Urinary bladder (tissue), 4 donors: ENCODE data around the gene TMOD1. TPM values are rescaled to one million over a fixed set of nuclear protein-coding genes. Genes with fewer than 3 reads are reported as not detected.

Source experiments
- DNase-seq: peaks from one replicate; pipeline ENCODE4 v3.0.0-alpha.2; 2015; ENCODE audit errors: extremely low spot score
- H3K27ac ChIP-seq: one replicate; pipeline ENCODE4 v1.5.1; 2013; ENCODE audit warnings: low read depth, mild to moderate bottlenecking, moderate library complexity
- H3K36me3 ChIP-seq: one replicate; pipeline ENCODE4 v1.6.1; 2013; ENCODE audit warnings: mild to moderate bottlenecking, moderate library complexity; ENCODE audit not compliant: insufficient read depth
- H3K4me1 ChIP-seq: one replicate; pipeline ENCODE4 v1.6.1; 2013; ENCODE audit warnings: mild to moderate bottlenecking, moderate library complexity; ENCODE audit not compliant: insufficient read depth
- H3K4me3 ChIP-seq: one replicate; pipeline ENCODE4 v1.5.1; 2013; ENCODE audit warnings: low read depth, low read length
- WGBS: extraction: QIAGEN DNeasy Blood & Tissue Kit; methylation state at CpG from one replicate; pipeline ENCODE4 v1.1.7; 2013; 5-methylcytosine and 5-hydroxymethylcytosine counted together
- polyA plus RNA-seq: library from polyadenylated mRNA; stranded (reverse); fragments of 200-250 nt; gene quantifications from one replicate; pipeline ENCODE4 v1.2.3, GENCODE V29; 2013
- total RNA-seq: library from RNA; depleted of rRNA; stranded (reverse); fragments of >200 nt; gene quantifications from one replicate; pipeline ENCODE4 v1.2.3, GENCODE V29; 2014
- donor health status: healthy with polysubstance abuse.
- donor health status: healthy.

Gene TMOD1
- total and polyA plus RNA-seq, 2 donors = 9.3 to 36.6 TPM

- DNase-seq = no peak
- Histone ChIP-seq H3K4me1 (no peaks in the 10 kb centered on the region), H3K27ac (no peak overlapping the region), H3K4me3 (no peak overlapping the region), H3K36me3 (peaks cover 2% of the 10 kb centered on the region)
Observed at GRCh38 chr9:97630591-97630990, 129.1 kb downstream of the TMOD1 start.

GRCh38 chr9:97632248-97632984 is 130.9 kb downstream of the TMOD1 start:
- WGBS = under 1% methylated on average over 27 of the region's 27 CpGs
- no peaks in the 10 kb centered on the region for H3K36me3 ChIP-seq
- peak overlapping the region; percentile 97 for H3K27ac ChIP-seq
- peaks cover 3% of the 10 kb centered on the region for H3K4me1 ChIP-seq
- DNase-seq = peak; percentile 81
- peak overlapping the region; percentile 52 for H3K4me3 ChIP-seq

- DNase-seq = peak; percentile 95
- Histone ChIP-seq H3K4me1 (peaks cover 3% of the 10 kb centered on the region), H3K36me3 (peaks cover under 1% of the 10 kb centered on the region), H3K4me3 (peak within 1 kb of the TSS; percentile 90), H3K27ac (peak within 1 kb of the TSS; percentile 97)
- under 1% methylated on average over 83 of the region's 83 CpGs for WGBS
Observed at GRCh38 chr9:97632985-97633858, 131.8 kb downstream of the TMOD1 start, which contains the start of the genes NCBP1 and TSTD2. Gene NCBP1, plus strand, starts transcription at chr9:97633821. Its CDS starts 61 bp downstream, at chr9:97633882. Gene TSTD2, minus strand, starts transcription at chr9:97633368. Its CDS starts 5,806 bp downstream, at chr9:97627562.

- peak; percentile 4 for DNase-seq
- Histone ChIP-seq H3K4me1 (peaks cover 3% of the 10 kb centered on the region), H3K36me3 (peaks cover 2% of the 10 kb centered on the region), H3K4me3 (peak overlapping the region; percentile 90), H3K27ac (peak overlapping the region; percentile 91)
- WGBS = under 1% methylated on average over 43 of the region's 43 CpGs
Observed at GRCh38 chr9:97633859-97634490, 132.5 kb downstream of the TMOD1 start.

- DNase-seq = no peak
- H3K27ac ChIP-seq = no peak overlapping the region
Observed at GRCh38 chr9:97635026-97635425, 133.6 kb downstream of the TMOD1 start.

GRCh38 chr9:97636903-97637302 is 135.4 kb downstream of the TMOD1 start:
- DNase-seq = no peak
- peaks cover 3% of the 10 kb centered on the region for H3K4me1 ChIP-seq
- no peak overlapping the region for H3K27ac ChIP-seq
- H3K36me3 ChIP-seq = peaks cover 2% of the 10 kb centered on the region
- no peak overlapping the region for H3K4me3 ChIP-seq
- 68% methylated on average over 3 of the region's 3 CpGs for WGBS

More at GRCh38 chr9:97635026-97635425, 133.6 kb downstream of the TMOD1 start:
- Histone ChIP-seq H3K4me1 (peaks cover 3% of the 10 kb centered on the region), H3K4me3 (no peak overlapping the region), H3K36me3 (peaks cover 2% of the 10 kb centered on the region)
- WGBS = 77% methylated on average over 7 of the region's 7 CpGs

- no peak for DNase-seq
- WGBS = 75% methylated on average over 3 of the region's 3 CpGs
- peaks cover 3% of the 10 kb centered on the region for H3K4me1 ChIP-seq
- no peak overlapping the region for H3K4me3 ChIP-seq
- H3K27ac ChIP-seq = no peak overlapping the region
- H3K36me3 ChIP-seq = peaks cover 2% of the 10 kb centered on the region
Observed at GRCh38 chr9:97638666-97639065, 137.2 kb downstream of the TMOD1 start.

GRCh38 chr9:97640325-97640724 is 138.9 kb downstream of the TMOD1 start:
- H3K4me3 ChIP-seq = no peak overlapping the region
- H3K4me1 ChIP-seq = peaks cover 3% of the 10 kb centered on the region
- 86% methylated on average over 2 of the region's 2 CpGs for WGBS
- peaks cover 2% of the 10 kb centered on the region for H3K36me3 ChIP-seq
- no peak for DNase-seq
- H3K27ac ChIP-seq = no peak overlapping the region

- Histone ChIP-seq H3K4me3 (no peak overlapping the region), H3K27ac (no peak overlapping the region), H3K36me3 (peaks cover 3% of the 10 kb centered on the region), H3K4me1 (no peaks in the 10 kb centered on the region)
- DNase-seq = no peak
Observed at GRCh38 chr9:97645720-97646119, 144.3 kb downstream of the TMOD1 start.

GRCh38 chr9:97647996-97648395 is 146.5 kb downstream of the TMOD1 start:
- 95% methylated on average over 5 of the region's 5 CpGs for WGBS
- no peak overlapping the region for H3K27ac ChIP-seq
- H3K36me3 ChIP-seq = peaks cover 6% of the 10 kb centered on the region

More at GRCh38 chr9:97647996-97648395, 146.5 kb downstream of the TMOD1 start:
- DNase-seq = no peak
- H3K4me3 ChIP-seq = no peak overlapping the region
- no peaks in the 10 kb centered on the region for H3K4me1 ChIP-seq

Other genes starting within 250 kb of the TMOD1 start
- gene CCDC180, start 194.0 kb upstream of the TMOD1 start, total RNA-seq = 10.0 TPM
- gene CCDC180, start 194.0 kb upstream of the TMOD1 start, polyA plus RNA-seq = 3.4 TPM
- gene TDRD7, start 89.6 kb upstream of the TMOD1 start, total RNA-seq = 9.8 TPM
- 8.7 TPM for gene TDRD7, start 89.6 kb upstream of the TMOD1 start, polyA plus RNA-seq
- gene TSTD2, start 131.7 kb downstream of the TMOD1 start, total RNA-seq = 23.5 TPM
- gene TSTD2, start 131.7 kb downstream of the TMOD1 start, polyA plus RNA-seq = 14.8 TPM
- gene NCBP1, start 132.2 kb downstream of the TMOD1 start, total RNA-seq = 47.2 TPM
- gene NCBP1, start 132.2 kb downstream of the TMOD1 start, polyA plus RNA-seq = 10.3 TPM
- 26.0 TPM for gene XPA, start 195.7 kb downstream of the TMOD1 start, total RNA-seq
- 23.0 TPM for gene XPA, start 195.7 kb downstream of the TMOD1 start, polyA plus RNA-seq